Neuronal stem cell (in vitro differentiated cells): ENCODE measurements around the gene KMT5C.
"Not testable (repeated sequence)": the region's sequence is repeated elsewhere in the genome, so short reads cannot be mapped to it uniquely, and the experiment has no call there.

ENCODE experiments used
- DNase-seq: peaks from one replicate; pipeline ENCODE4 v3.0.0-alpha.2; 2013; ENCODE audit warnings: low spot score
- H2AFZ ChIP-seq: one replicate; pipeline ENCODE4 v1.6.1; 2013; ENCODE audit warnings: mild to moderate bottlenecking, low read length, inconsistent platforms
- H2AK5ac ChIP-seq: 2 replicates; pipeline ENCODE4 v1.6.1; 2013; ENCODE audit warnings: low read depth, mild to moderate bottlenecking, inconsistent platforms, low read length, moderate library complexity, mixed read lengths
- H2BK120ac ChIP-seq: 2 replicates; pipeline ENCODE4 v1.6.1; 2013; ENCODE audit warnings: low read depth, mild to moderate bottlenecking, inconsistent platforms, low read length, moderate library complexity, mixed read lengths
- H2BK12ac ChIP-seq: one replicate; pipeline ENCODE4 v1.6.1; 2013; ENCODE audit warnings: low read length, inconsistent platforms
- H2BK15ac ChIP-seq: 2 replicates; pipeline ENCODE4 v1.6.1; 2013; ENCODE audit warnings: mild to moderate bottlenecking, low read length, inconsistent platforms, mixed read lengths
- H2BK5ac ChIP-seq: one replicate; pipeline ENCODE4 v1.6.1; 2013; ENCODE audit warnings: inconsistent platforms, mild to moderate bottlenecking, low read length, moderate library complexity
- H3K14ac ChIP-seq: one replicate; pipeline ENCODE4 v1.6.1; 2013; ENCODE audit warnings: low read length, inconsistent platforms
- H3K18ac ChIP-seq: 2 replicates; pipeline ENCODE4 v1.6.1; 2013; ENCODE audit warnings: low read length, inconsistent platforms
- H3K23ac ChIP-seq: 2 replicates; pipeline ENCODE4 v1.6.1; 2013; ENCODE audit warnings: low read depth, mild to moderate bottlenecking, mixed read lengths, low read length, inconsistent platforms; ENCODE audit not compliant: poor library complexity
- H3K27ac ChIP-seq: replicated peaks from 3 replicates; pipeline ENCODE4 v1.5.1; 2013; ENCODE audit warnings: low read length, inconsistent platforms
- H3K27me3 ChIP-seq, 3 experiments: 2 replicates each; pipeline ENCODE4 v1.6.1; 2013; ENCODE audit warnings: low read length in 3 of 3, mild to moderate bottlenecking in 2 of 3, inconsistent platforms in 1 of 3, low read depth in 1 of 3, mixed read lengths in 1 of 3, moderate library complexity in 1 of 3; ENCODE audit not compliant: control insufficient read depth in 3 of 3, insufficient read depth in 3 of 3
- H3K36me3 ChIP-seq, 2 donors: replicated peaks in 1 of 2; 2 replicates each; pipeline ENCODE4 v1.6.1; 2013; ENCODE audit warnings: low read length in 2 of 2; ENCODE audit not compliant: control insufficient read depth in 2 of 2, insufficient read depth in 2 of 2
- H3K4ac ChIP-seq: 2 replicates; pipeline ENCODE4 v1.6.1; 2013; ENCODE audit warnings: inconsistent platforms, mild to moderate bottlenecking, low read length, moderate library complexity
- H3K4me1 ChIP-seq, 2 donors: 1 replicate in 1 of 2; 2 replicates in 1 of 2; pipeline ENCODE4 v1.6.1; 2013; ENCODE audit warnings: low read length in 2 of 2, low read depth in 1 of 2; ENCODE audit not compliant: control insufficient read depth in 2 of 2, insufficient read depth in 1 of 2
- H3K4me2 ChIP-seq: one replicate; pipeline ENCODE4 v1.6.1; 2013; ENCODE audit warnings: mild to moderate bottlenecking, low read length, inconsistent platforms; ENCODE audit not compliant: insufficient read depth, poor library complexity, severe bottlenecking
- H3K4me3 ChIP-seq, 2 donors: 2 replicates each; pipeline ENCODE4 v1.5.1; 2013; ENCODE audit warnings: low read length in 2 of 2, mild to moderate bottlenecking in 2 of 2, inconsistent platforms in 1 of 2, moderate library complexity in 1 of 2
- H3K79me1 ChIP-seq: one replicate; pipeline ENCODE4 v1.6.1; 2013; ENCODE audit warnings: low read depth, mild to moderate bottlenecking, inconsistent platforms, low read length, moderate library complexity
- H3K9ac ChIP-seq: one replicate; pipeline ENCODE4 v1.6.1; 2013; ENCODE audit warnings: mild to moderate bottlenecking, low read depth, low read length, inconsistent platforms; ENCODE audit not compliant: poor library complexity
- H3K9me3 ChIP-seq, 2 donors: replicated peaks in 1 of 2; 2 replicates each; pipeline versions ENCODE3 to v1.6.1; 2013; ENCODE audit warnings: low read length in 2 of 2, mild to moderate bottlenecking in 2 of 2, inconsistent platforms in 1 of 2, low read depth in 1 of 2, mixed read lengths in 1 of 2, moderate library complexity in 1 of 2; ENCODE audit not compliant: control insufficient read depth in 2 of 2, insufficient read depth in 1 of 2
- H4K8ac ChIP-seq: one replicate; pipeline ENCODE4 v1.6.1; 2013; ENCODE audit warnings: low read depth, mild to moderate bottlenecking, inconsistent platforms, low read length, moderate library complexity
- H4K91ac ChIP-seq: one replicate; pipeline ENCODE4 v1.6.1; 2013; ENCODE audit warnings: low read length, low read depth, mild to moderate bottlenecking, inconsistent platforms; ENCODE audit not compliant: poor library complexity
- WGBS, 2 donors: extraction: QIAGEN DNeasy Blood & Tissue Kit; methylation state at CpG; one replicate each; pipeline ENCODE4 v1.1.7; 2013; ENCODE audit warnings: missing lambda C conversion rate in 2 of 2, mixed read lengths in 1 of 2; ENCODE audit not compliant: insufficient read length in 2 of 2, insufficient replicate concordance in 1 of 2; ENCODE audit errors: extremely low coverage in 2 of 2; 5-methylcytosine and 5-hydroxymethylcytosine counted together

Gene KMT5C

DNA sequence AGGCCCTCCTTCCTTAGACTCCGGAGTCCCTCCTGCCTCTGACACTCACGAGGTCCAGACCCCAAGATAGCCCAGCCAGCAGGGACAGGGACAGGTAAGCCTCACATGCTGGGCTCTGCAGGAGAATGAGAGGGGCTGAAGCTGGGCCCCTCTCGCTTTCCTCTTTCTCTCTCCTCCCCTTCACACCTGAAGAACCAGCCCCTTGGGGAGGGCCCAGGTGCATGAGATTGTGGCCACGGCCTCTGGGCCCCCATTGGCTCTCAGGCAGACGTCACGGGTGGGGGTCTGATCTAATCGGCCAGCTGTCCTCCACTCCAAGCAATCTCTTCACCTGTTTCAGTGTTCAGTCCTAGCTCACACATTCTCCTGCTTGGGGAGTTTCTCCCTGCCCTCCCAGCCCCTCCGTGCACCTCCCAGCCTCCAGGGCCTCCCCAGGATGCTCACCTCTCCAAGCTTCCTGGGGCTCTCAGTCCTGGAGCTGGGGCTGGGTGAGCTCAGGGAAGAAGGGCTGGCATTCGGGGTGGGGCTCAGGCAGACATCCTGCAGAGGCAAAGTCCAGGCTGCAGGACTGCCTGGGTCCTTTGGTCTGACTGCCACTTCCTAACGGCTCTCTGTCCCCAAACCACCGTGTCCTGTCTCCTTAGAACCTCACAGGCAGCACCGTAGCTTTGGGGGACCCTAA is 17.3 kb upstream of the KMT5C start:
- Histone ChIP-seq H3K4me2 (no peak overlapping the region), H3K14ac (no peak overlapping the region), H3K36me3 (no peaks in the 10 kb centered on the region), H3K27me3 (peaks cover 0 to 20% (median 0%) of the 10 kb centered on the region in 3 experiments), H2BK5ac (no peak overlapping the region), H3K4me1 (peaks cover 0 to 3% of the 10 kb centered on the region in 2 donors), H3K9ac (no peak overlapping the region), H3K4ac (no peak overlapping the region), H3K23ac (no peak overlapping the region), H3K18ac (no peak overlapping the region), H3K9me3 (no peaks in the 10 kb centered on the region), H3K4me3 (no peak overlapping the region), H2BK12ac (no peak overlapping the region), H2AK5ac (no peak overlapping the region), H4K91ac (no peak overlapping the region), H3K27ac (no peak overlapping the region), H4K8ac (no peak overlapping the region), H2BK120ac (no peak overlapping the region), H3K79me1 (no peaks in the 10 kb centered on the region), H2BK15ac (no peak overlapping the region), H2AFZ (no peak overlapping the region)
- DNase-seq: no peak
- no CpG with 5 or more reads among the region's 12 CpGs for WGBS, 2 donors

DNA sequence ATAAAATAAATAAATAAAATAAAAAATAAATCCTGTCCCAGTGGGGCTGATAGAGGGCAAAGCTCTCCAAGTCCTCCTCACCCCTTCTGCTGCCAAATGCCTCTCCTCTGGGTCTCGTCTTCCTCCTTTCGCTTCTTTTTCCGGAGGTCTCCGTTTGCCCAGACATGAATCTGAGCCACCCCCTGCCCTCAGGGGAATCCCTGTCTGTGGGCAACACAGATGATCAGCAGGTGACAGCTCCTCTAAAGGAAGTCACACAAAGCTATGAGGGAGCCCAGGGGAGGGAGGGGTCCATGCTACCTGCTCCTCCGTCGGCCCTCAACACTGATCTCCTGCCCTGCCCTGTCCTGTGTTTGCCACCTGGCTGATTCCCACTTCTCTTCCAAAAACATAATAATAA is 15.0 kb upstream of the KMT5C start:
- no CpG with 5 or more reads among the region's 6 CpGs for WGBS, 2 donors
- H2AK5ac ChIP-seq: no peak overlapping the region

DNA sequence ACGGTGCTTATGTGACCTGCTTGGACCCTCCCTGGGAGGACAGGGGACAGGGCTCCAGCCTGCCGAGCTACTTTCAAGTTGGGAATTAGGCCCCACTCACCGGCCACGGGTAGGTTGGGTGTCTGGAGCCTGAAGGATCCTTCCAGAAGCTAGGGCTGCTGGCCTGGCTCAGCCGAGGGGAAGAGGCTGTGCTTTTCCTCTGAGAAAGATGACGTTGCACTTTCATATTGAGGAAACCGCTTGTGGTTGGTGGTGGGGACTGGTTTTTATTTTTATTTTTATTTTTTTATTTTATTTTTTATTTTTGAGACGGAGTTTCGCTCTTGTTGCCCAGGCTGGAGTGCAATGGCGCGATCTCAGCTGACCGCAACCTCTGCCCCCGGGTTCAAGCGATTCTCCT is 14.5 kb upstream of the KMT5C start, which contains the start of gene TMEM150B:
TSS of gene TMEM150B (minus strand) at position 170 of the 400 bp plus-strand sequence. CDS start 4,305 bp downstream, outside the sequence.
- peaks cover 0 to 3% of the 10 kb centered on the region in 2 donors for H3K4me1 ChIP-seq
- H2BK12ac ChIP-seq: no peak within 1 kb of the TSS
- no peak for DNase-seq
- no peak within 1 kb of the TSS for H3K4me2 ChIP-seq
- H2BK5ac ChIP-seq: no peak within 1 kb of the TSS
- H3K23ac ChIP-seq: no peak within 1 kb of the TSS
- no peaks in the 10 kb centered on the region for H3K36me3 ChIP-seq
- H3K27ac ChIP-seq: no peak within 1 kb of the TSS
- H3K79me1 ChIP-seq: no peaks in the 10 kb centered on the region
- no peak within 1 kb of the TSS for H2BK120ac ChIP-seq
- H3K4ac ChIP-seq: no peak within 1 kb of the TSS
- H2AFZ ChIP-seq: peak within 1 kb of the TSS; percentile 22
- H2AK5ac ChIP-seq: no peak within 1 kb of the TSS
- peaks cover 0 to 20% (median 0%) of the 10 kb centered on the region in 3 experiments for H3K27me3 ChIP-seq
- H3K18ac ChIP-seq: no peak within 1 kb of the TSS
- no CpG with 5 or more reads among the region's 14 CpGs for WGBS, 2 donors
- H2BK15ac ChIP-seq: no peak within 1 kb of the TSS
- no peak within 1 kb of the TSS for H4K91ac ChIP-seq
- no peaks in the 10 kb centered on the region for H3K9me3 ChIP-seq
- no peak within 1 kb of the TSS for H3K14ac ChIP-seq
- no peak within 1 kb of the TSS for H3K4me3 ChIP-seq
- H4K8ac ChIP-seq: no peak within 1 kb of the TSS
- no peak within 1 kb of the TSS for H3K9ac ChIP-seq

More for the DNA sequence above, 15.0 kb upstream of the KMT5C start:
- H2BK5ac ChIP-seq: no peak overlapping the region
- DNase-seq: no peak
- no peak overlapping the region for H3K18ac ChIP-seq
- H3K4ac ChIP-seq: no peak overlapping the region
- H3K9me3 ChIP-seq: no peaks in the 10 kb centered on the region
- no peaks in the 10 kb centered on the region for H3K79me1 ChIP-seq
- H3K14ac ChIP-seq: no peak overlapping the region
- no peak overlapping the region for H3K4me3 ChIP-seq
- H2AFZ ChIP-seq: peak overlapping the region; percentile 22
- no peak overlapping the region for H3K27ac ChIP-seq
- no peak overlapping the region for H3K4me2 ChIP-seq
- H3K4me1 ChIP-seq: peaks cover 0 to 3% of the 10 kb centered on the region in 2 donors
- no peak overlapping the region for H2BK12ac ChIP-seq
- H3K23ac ChIP-seq: no peak overlapping the region
- H3K27me3 ChIP-seq: peaks cover 0 to 20% (median 0%) of the 10 kb centered on the region in 3 experiments
- H4K8ac ChIP-seq: no peak overlapping the region
- no peak overlapping the region for H3K9ac ChIP-seq
- H2BK120ac ChIP-seq: no peak overlapping the region
- H2BK15ac ChIP-seq: no peak overlapping the region
- H3K36me3 ChIP-seq: no peaks in the 10 kb centered on the region
- H4K91ac ChIP-seq: no peak overlapping the region

DNA sequence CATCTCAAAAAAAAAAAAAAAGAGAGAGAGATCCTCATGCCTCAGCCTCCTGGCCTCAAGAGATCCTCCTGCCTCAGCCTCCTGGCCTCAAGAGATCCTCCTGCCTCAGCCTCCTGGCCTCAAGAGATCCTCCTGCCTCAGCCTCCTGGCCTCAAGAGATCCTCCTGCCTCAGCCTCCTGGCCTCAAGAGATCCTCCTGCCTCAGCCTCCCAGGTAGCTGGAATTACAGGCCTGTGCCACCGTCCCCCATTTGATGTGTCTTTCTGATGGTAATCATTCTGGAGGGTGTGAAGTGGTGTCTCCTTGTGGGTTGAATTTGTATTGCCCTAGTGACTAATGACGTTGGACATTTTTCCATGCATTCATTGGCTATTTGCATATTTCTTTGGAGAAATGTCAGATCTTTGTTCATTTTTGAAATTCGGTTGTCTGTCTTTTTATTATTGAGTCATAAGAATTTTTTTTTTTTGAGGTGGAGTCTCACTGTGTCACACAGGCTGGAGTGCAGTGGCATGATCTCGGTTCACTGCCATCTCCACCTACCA is 10.8 kb upstream of the KMT5C start:
- H2AK5ac ChIP-seq, H2BK5ac ChIP-seq, H4K8ac ChIP-seq, DNase-seq, H3K4me2 ChIP-seq, H3K9me3 ChIP-seq, H2BK120ac ChIP-seq, H2BK12ac ChIP-seq, H3K79me1 ChIP-seq, H2BK15ac ChIP-seq, H3K14ac ChIP-seq, H3K36me3 ChIP-seq, H3K4me3 ChIP-seq, H3K27me3 ChIP-seq, H3K18ac ChIP-seq, H3K4me1 ChIP-seq, H3K9ac ChIP-seq, H3K23ac ChIP-seq, H3K4ac ChIP-seq, H2AFZ ChIP-seq, H3K27ac ChIP-seq, H4K91ac ChIP-seq: not testable (repeated sequence)
- WGBS, 2 donors: no CpG with 5 or more reads among the region's 4 CpGs
